GM19372 (cell line): ENCODE results near the gene PPHLN1.
A peak's percentile ranks its signal among the peaks of the same experiment; 100 is the strongest.

Experiments used
- ATAC-seq: cut with Tn5 transposase; IDR thresholded peaks from one replicate; pipeline ENCODE4 v1.9.1; 2021; ENCODE audit warnings: mild to moderate bottlenecking, low read depth, moderate library complexity; ENCODE audit not compliant: unreplicated experiment

PPHLN1 gene, protein sequence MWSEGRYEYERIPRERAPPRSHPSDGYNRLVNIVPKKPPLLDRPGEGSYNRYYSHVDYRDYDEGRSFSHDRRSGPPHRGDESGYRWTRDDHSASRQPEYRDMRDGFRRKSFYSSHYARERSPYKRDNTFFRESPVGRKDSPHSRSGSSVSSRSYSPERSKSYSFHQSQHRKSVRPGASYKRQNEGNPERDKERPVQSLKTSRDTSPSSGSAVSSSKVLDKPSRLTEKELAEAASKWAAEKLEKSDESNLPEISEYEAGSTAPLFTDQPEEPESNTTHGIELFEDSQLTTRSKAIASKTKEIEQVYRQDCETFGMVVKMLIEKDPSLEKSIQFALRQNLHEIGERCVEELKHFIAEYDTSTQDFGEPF

DNA sequence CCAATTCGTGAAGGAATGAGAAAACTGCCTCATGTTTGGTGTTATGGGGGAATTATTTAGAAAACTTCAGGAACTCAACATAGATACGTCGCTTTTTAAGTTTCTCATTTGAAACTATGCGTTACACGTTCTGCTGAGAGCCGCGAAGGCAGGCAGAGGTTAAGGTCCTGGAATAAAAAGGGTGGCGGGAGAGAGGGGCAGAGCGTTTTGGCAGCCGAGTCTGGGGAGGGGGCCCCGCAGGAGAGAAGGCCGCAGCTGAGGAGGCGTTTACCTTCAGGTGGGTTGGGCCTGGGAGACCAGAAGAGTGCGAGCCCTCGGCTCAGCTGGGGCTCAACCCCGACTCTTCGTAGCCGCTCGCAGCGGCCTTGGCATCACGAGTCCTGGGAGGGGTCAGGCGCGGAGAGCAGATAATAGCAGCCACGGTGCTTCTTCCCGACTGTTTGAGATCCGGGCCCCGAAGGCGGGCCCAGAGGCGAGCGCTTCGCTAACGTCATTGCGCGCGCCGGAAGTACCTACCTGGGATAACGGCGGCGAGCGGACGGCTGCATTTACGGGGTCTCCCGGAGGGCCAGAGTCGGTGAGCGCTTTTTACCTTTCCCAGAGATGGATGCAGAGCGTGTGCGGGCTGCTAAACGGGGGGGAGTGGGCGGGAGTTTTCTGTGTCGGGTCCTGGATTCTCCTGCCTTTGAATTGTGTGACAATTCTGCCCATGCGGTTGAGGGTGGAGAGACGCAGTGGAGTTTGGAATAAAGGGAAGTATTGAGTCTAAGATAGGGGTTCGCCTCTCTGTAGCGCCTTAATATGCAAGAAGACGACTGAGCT lies at the start of gene PPHLN1, which contains the start of gene ZCRB1:
TSS of gene PPHLN1 (plus strand) at position 515 of the 822 bp plus-strand sequence. CDS start 9,736 bp downstream, outside the sequence.
TSS of gene ZCRB1 (minus strand) at position 442 of the 822 bp plus-strand sequence. CDS start 1,992 bp downstream, outside the sequence.
- ATAC-seq: peak; percentile 94

DNA sequence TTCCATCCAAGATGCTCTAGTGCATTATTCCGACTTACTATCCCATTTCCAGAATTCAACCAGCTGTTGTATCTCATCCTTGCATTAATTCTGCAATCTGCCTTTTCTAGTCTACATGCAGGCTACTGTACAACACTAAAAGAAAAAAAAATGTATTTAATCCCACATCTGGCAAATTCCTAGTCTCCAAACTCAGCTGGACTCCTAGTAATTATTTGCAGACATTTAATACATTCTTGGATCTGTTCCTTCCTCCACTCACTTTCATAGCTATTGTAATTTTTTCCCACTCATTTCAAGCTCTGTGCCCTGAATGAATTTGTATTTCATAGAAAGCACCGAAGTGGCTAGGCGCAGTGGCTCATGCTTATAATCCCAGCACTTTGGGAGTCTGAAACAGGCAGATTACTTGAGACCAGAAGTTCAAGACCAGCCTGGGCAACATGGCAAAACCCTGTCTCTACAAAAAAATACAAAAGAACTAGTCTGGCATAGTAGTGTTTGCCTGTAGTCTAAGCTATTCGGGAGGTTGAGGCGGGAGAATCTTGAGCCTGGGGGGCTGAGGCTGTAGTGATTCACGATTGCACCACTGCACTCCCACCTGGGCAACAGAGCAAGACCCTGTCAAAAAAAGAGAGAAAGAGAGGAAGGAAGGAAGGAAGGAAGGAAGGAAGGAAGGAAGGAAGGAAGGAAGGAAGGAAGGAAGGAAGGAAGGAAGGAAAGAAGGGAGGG lies 48.4 kb upstream of the PPHLN1 start:
- ATAC-seq: no peak

- no peak for ATAC-seq
Measured at GRCh38 chr12:42278128-42278510, 47.8 kb upstream of the PPHLN1 start.

DNA sequence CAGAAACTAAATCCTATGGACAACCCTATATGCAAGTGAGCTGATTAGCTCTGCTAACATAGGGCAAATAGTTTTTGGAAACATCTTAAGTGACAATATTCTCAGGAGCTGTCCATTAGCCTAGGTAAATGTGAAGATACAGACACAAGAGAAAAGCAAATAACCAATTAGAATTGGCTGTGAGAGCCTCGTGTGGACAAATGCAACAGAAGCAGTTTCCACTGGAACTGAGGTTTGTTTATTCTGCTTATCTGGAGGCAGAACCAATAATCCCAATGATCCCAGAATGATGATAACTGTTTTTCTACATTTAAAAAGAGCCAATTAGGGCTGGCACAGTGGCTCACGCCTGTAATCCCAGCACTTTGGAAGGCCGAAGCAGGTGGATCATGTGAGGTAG lies 44.7 kb upstream of the PPHLN1 start:
- ATAC-seq: no peak

GRCh38 chr12:42281844-42282243 lies 44.1 kb upstream of the PPHLN1 start:
- ATAC-seq: no peak

DNA sequence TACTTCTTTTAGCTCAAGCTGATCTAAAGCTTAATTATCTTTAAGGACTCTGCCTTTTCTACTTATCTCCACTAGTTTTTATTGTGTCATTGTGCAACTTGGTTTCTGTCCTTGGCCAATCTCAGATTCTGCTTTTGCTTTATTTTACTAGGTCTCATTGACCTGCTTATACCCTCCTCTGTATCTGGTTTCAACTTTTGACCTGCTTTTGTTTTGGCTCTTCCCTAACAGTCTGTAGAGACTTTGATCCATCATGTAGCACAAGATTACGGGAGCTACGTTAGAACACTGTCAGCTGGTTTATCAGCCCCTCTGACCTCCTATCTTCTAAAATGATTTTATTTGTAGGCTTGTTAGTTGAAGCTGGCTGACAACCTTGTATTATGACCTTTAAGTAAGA lies 43.7 kb upstream of the PPHLN1 start:
- ATAC-seq: no peak

GRCh38 chr12:42283739-42284138 lies 42.2 kb upstream of the PPHLN1 start:
- no peak for ATAC-seq

GRCh38 chr12:42284157-42284556 lies 41.8 kb upstream of the PPHLN1 start:
- no peak for ATAC-seq

- no peak for ATAC-seq
Measured at GRCh38 chr12:42284876-42285275, 41.1 kb upstream of the PPHLN1 start.

DNA sequence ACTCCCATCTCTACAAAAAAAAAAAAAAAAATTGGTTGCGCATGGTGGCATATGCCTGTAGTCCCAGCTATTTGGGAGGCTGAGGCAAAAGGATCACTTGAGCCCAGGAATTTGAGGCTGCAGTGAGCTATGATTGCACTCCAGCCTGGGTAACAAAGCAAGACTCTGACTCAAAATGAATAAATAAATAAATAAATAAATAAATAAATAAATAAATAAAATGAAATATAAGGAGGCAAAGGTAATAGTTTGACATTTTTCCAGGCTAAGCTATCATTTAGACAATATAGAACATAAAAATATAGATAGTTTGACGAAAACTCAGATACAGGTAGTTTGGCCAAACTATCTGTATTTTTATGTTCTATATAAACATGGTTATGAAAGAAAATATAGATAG lies 40.5 kb upstream of the PPHLN1 start:
- ATAC-seq: no peak

DNA sequence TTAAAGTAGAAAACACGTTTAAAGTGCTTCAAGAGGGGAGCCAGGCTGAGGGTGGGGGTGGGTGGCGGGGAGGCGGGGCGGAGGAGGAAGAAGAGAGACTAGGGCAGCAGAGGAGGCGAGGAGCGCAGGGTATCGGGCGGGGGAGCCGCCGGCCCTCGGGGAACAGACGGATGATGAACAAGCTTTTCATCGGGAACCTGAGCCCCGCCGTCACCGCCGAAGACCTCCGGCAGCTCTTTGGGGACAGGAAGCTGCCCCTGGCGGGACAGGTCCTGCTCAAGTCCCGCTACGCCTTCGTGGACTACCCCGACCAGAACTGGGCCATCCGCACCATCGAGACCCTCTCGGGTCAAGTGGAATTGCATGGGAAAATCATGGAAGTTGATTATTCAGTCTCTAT lies 39.2 kb upstream of the PPHLN1 start:
- no peak for ATAC-seq

DNA sequence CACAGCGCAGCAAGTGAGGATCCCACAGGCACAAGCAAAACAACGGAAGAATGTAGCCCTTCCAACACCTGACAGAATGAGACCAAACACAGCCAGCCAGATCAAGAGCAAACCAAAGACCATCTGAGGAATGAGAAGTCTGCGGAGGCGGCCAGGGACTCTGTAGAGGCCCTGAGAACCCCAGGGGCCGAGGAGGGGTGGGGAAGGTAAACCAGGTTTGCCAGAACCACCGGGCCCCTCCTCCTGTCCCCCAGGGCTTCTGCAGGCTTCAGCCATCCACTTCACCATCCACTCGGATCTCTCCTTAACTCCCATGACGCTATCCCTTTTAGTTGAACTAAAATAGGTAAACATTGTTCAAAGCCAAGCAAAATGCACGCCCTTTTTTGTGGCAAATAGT lies 37.4 kb upstream of the PPHLN1 start:
- ATAC-seq: no peak

- ATAC-seq: no peak
Measured at GRCh38 chr12:42291680-42292079, 34.3 kb upstream of the PPHLN1 start.

DNA sequence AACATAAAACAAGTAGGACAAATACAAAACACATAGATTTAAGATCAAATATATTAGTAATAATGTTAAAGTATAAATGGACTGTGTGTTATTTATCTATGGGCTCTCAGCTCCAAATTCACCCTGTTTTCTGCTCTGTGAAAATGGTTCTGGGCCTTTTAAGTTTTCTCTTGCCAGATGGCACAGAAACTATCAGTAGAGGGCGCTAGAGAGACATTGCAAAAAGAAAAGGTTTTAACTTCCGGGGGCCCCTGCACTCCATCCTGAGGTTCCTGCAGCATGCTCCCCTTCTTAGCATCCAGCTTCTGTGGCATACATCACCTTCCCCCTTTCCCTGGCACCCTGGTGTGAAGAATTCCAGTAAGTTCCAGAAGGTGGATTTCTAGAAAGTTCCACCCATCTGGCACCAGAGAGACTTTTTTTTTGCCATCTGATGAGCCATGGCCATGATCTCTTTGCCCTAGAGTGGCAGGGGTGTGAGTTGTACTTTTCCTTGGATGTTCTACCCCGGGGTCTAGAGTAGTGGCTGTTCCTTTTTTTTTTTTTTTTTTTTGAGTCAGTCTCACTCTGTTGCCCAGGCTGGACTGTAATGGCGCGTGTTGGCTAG lies 29.4 kb upstream of the PPHLN1 start:
- no peak for ATAC-seq

GRCh38 chr12:42298887-42299286 lies 27.1 kb upstream of the PPHLN1 start:
- no peak for ATAC-seq

- peak; percentile 76 for ATAC-seq
Measured at GRCh38 chr12:42299392-42300308, 26.3 kb upstream of the PPHLN1 start.

DNA sequence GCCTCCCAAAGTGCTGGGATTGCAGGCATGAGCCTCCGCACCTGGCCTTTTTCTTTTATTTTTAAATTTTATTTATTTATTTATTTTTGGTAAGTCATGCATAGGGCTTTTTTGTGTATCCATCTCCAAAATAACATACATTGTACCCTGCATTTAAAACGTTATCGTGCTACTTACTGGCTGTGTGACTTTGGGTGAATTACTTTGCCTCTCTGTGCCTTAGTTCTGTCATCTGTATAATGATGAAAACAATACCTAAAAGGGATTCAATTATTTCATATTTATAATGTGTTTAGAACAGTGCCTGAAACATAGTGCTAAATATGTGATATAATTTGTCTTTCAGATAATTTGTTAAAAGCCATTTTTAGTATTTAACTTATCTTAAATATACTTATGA lies 19.7 kb upstream of the PPHLN1 start:
- ATAC-seq: no peak

- no peak for ATAC-seq
Measured at GRCh38 chr12:42308390-42308789, 17.6 kb upstream of the PPHLN1 start.

GRCh38 chr12:42309996-42310395 lies 16.0 kb upstream of the PPHLN1 start:
- ATAC-seq: no peak

DNA sequence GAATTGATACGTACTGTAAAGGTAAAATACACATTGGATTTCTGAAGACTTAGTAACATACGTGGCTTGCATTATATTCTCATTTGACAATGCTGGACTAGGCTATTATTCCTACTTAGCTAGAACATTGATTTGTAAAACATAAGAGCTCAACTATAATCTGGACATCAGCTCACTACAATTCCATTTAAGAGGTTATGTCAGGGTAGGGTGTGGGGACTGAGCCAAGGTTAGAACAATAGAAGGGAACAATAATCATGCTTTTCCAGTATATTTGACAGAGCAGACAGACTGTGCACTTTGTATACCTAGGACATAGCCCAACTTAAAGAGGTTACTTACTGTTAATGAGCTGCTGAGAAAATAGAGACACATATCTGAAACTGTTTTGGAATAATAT lies 10.9 kb upstream of the PPHLN1 start:
- no peak for ATAC-seq
